H1 (cell line): ENCODE results near the gene C6orf62. TPM values are rescaled to one million over a fixed set of nuclear protein-coding genes. Genes with fewer than 3 reads are reported as not detected.

Experiments used
- CTCF ChIA-PET: fragments of 300-600 bp; sonication (Branson Sonifier 250); formaldehyde crosslinking; loops from one replicate; lab custom pipeline; 2021; ENCODE audit not compliant: partially characterized antibody; lab: Charles Lee
- POLR2A ChIA-PET: fragments of 300-600 bp; sonication (Branson Sonifier 250); formaldehyde crosslinking; loops from one replicate; lab custom pipeline; 2021; ENCODE audit warnings: inconsistent platforms; ENCODE audit not compliant: partially characterized antibody; lab: Charles Lee
- DNase-seq, 2 experiments: peaks; one replicate each; pipeline versions ENCODE4 v3.0.0 to v3.0.0-alpha.2; 2010 to 2022; ENCODE audit warnings: low spot score in 2 of 2, low read depth in 1 of 2, mixed read lengths in 1 of 2
- FAIRE-seq: peaks from 2 replicates; lab custom pipeline; 2011; peaks lifted over from hg19 to GRCh38; lab: Jason Lieb, UNC
- H2AFZ ChIP-seq: 2 replicates; pipeline ENCODE4 v1.8.1; 2012; ENCODE audit warnings: low read length, inconsistent platforms
- H2AK5ac ChIP-seq: 2 replicates; pipeline ENCODE4 v1.6.1; 2013; ENCODE audit warnings: low read depth, low read length
- H2BK120ac ChIP-seq: replicated peaks from 2 replicates; pipeline ENCODE3; 2013; ENCODE audit warnings: low read depth, low read length, inconsistent platforms
- H2BK12ac ChIP-seq: 2 replicates; pipeline ENCODE4 v1.6.1; 2013; ENCODE audit warnings: low read depth, low read length
- H2BK15ac ChIP-seq: 2 replicates; pipeline ENCODE4 v1.6.1; 2013; ENCODE audit warnings: low read length
- H2BK20ac ChIP-seq: 2 replicates; pipeline ENCODE4 v1.6.1; 2013; ENCODE audit warnings: low read length
- H2BK5ac ChIP-seq: 2 replicates; pipeline ENCODE4 v1.6.1; 2013; ENCODE audit warnings: low read depth, low read length
- H3K14ac ChIP-seq: 2 replicates; pipeline ENCODE4 v1.6.1; 2013; ENCODE audit warnings: inconsistent platforms; ENCODE audit not compliant: insufficient read length
- H3K18ac ChIP-seq: 2 replicates; pipeline ENCODE4 v1.6.1; 2013; ENCODE audit warnings: low read length; ENCODE audit errors: extremely low read depth
- H3K23ac ChIP-seq: 2 replicates; pipeline ENCODE4 v1.6.1; 2013; ENCODE audit warnings: inconsistent platforms; ENCODE audit not compliant: insufficient read length
- H3K23me2 ChIP-seq: 2 replicates; pipeline ENCODE4 v1.6.1; 2013; ENCODE audit warnings: low read depth, low read length
- H3K27ac ChIP-seq: 2 replicates; pipeline ENCODE4 v1.6.1; 2011; ENCODE audit warnings: low read depth, low read length, inconsistent platforms
- H3K27me3 ChIP-seq, 4 experiments: replicated peaks in 1 of 4; 1 replicate in 1 of 4; 2 replicates in 3 of 4; pipeline versions ENCODE4 v1.6.1 to v1.8.1; 2011 to 2013; ENCODE audit warnings: low read length in 3 of 4, mild to moderate bottlenecking in 3 of 4, inconsistent platforms in 2 of 4, mixed read lengths in 2 of 4, moderate library complexity in 1 of 4; ENCODE audit not compliant: control insufficient read depth in 3 of 4, insufficient read depth in 3 of 4; ENCODE audit errors: extremely low read depth in 1 of 4
- H3K36me3 ChIP-seq, 4 experiments: 2 replicates each; pipeline versions ENCODE4 v1.6.1 to v1.8.1; 2011 to 2013; ENCODE audit warnings: mild to moderate bottlenecking in 4 of 4, low read length in 3 of 4, moderate library complexity in 2 of 4, control low read depth in 1 of 4, inconsistent platforms in 1 of 4; ENCODE audit not compliant: insufficient read depth in 4 of 4, control insufficient read depth in 2 of 4
- H3K4ac ChIP-seq: replicated peaks from 2 replicates; pipeline ENCODE3; 2013; ENCODE audit warnings: low read length, low read depth, mixed read lengths, inconsistent platforms; ENCODE audit not compliant: insufficient read length
- H3K4me1 ChIP-seq, 4 experiments: replicated peaks in 1 of 4; 1 replicate in 1 of 4; 2 replicates in 3 of 4; pipeline versions ENCODE4 v1.6.1 to v1.8.1; 2011 to 2013; ENCODE audit warnings: low read length in 3 of 4, inconsistent platforms in 2 of 4, mixed read lengths in 1 of 4; ENCODE audit not compliant: insufficient read depth in 4 of 4, control insufficient read depth in 3 of 4
- H3K4me2 ChIP-seq, 2 experiments: 2 replicates each; pipeline versions ENCODE4 v1.6.1 to v1.8.1; 2011 to 2013; ENCODE audit warnings: low read depth in 2 of 2, low read length in 2 of 2, control low read depth in 1 of 2, inconsistent platforms in 1 of 2, mild to moderate bottlenecking in 1 of 2; ENCODE audit not compliant: insufficient read depth in 1 of 2
- H3K4me3 ChIP-seq, 4 experiments: fragments of 200-600, 300-600 bp in 1 of 4; sonication (generic), shearing (Covaris generic), sonication (Bioruptor Twin) in 1 of 4; 2 replicates each; pipeline versions ENCODE4 v1.5.1 to v1.8.1; 2011 to 2016; ENCODE audit warnings: low read length in 4 of 4, low read depth in 3 of 4, control low read depth in 2 of 4, inconsistent platforms in 2 of 4, mild to moderate bottlenecking in 2 of 4, mixed read lengths in 1 of 4, moderate library complexity in 1 of 4; ENCODE audit not compliant: insufficient read depth in 2 of 4; ENCODE audit errors: extremely low read depth in 1 of 4
- H3K56ac ChIP-seq: replicated peaks from 2 replicates; pipeline ENCODE3; 2013; ENCODE audit warnings: low read depth, mild to moderate bottlenecking, mixed read lengths, low read length, inconsistent platforms; ENCODE audit not compliant: insufficient read length
- H3K79me1 ChIP-seq: 2 replicates; pipeline ENCODE4 v1.6.1; 2013; ENCODE audit warnings: low read depth, low read length, control low read depth
- H3K79me2 ChIP-seq, 2 experiments: 2 replicates each; pipeline versions ENCODE4 v1.6.1 to v1.8.1; 2012 to 2013; ENCODE audit warnings: low read length in 2 of 2, mild to moderate bottlenecking in 2 of 2, inconsistent platforms in 1 of 2; ENCODE audit not compliant: insufficient read depth in 2 of 2, control insufficient read depth in 1 of 2
- H3K9ac ChIP-seq, 4 experiments: replicated peaks in 1 of 4; 1 replicate in 1 of 4; 2 replicates in 3 of 4; pipeline versions ENCODE4 v1.6.1 to v1.8.1; 2011 to 2013; ENCODE audit warnings: low read depth in 3 of 4, low read length in 3 of 4, control low read depth in 2 of 4, mild to moderate bottlenecking in 2 of 4, moderate library complexity in 2 of 4, inconsistent platforms in 1 of 4; ENCODE audit errors: extremely low read depth in 1 of 4
- H3K9me3 ChIP-seq, 2 experiments: 2 replicates each; pipeline versions ENCODE4 v1.6.1 to v1.8.1; 2012 to 2013; ENCODE audit warnings: mild to moderate bottlenecking in 2 of 2, moderate library complexity in 2 of 2, control low read depth in 1 of 2, inconsistent platforms in 1 of 2, low read depth in 1 of 2, low read length in 1 of 2, mixed read lengths in 1 of 2; ENCODE audit not compliant: insufficient read depth in 2 of 2
- H4K20me1 ChIP-seq, 2 experiments: replicated peaks in 1 of 2; 2 replicates each; pipeline versions ENCODE3 to v1.8.1; 2011 to 2013; ENCODE audit warnings: inconsistent platforms in 2 of 2, low read length in 2 of 2, mild to moderate bottlenecking in 1 of 2; ENCODE audit not compliant: insufficient read depth in 2 of 2, control insufficient read depth in 1 of 2
- H4K5ac ChIP-seq: 2 replicates; pipeline ENCODE4 v1.6.1; 2013; ENCODE audit warnings: low read length, low read depth, mixed read lengths, inconsistent platforms; ENCODE audit not compliant: insufficient read length
- H4K8ac ChIP-seq: 2 replicates; pipeline ENCODE4 v1.8.0; 2013; ENCODE audit warnings: mild to moderate bottlenecking, moderate library complexity, low read length, inconsistent platforms; ENCODE audit not compliant: insufficient read depth; ENCODE audit errors: extremely low read depth
- H4K91ac ChIP-seq: replicated peaks from 2 replicates; pipeline ENCODE3; 2013; ENCODE audit warnings: low read length, mixed read lengths, inconsistent platforms; ENCODE audit not compliant: insufficient read length
- RBBP5 ChIP-seq: IDR thresholded peaks from 2 replicates; pipeline ENCODE4 v1.7.1; 2012; ENCODE audit warnings: low read depth, mild to moderate bottlenecking, inconsistent platforms, low read length, moderate library complexity, borderline replicate concordance
- WGBS, 2 experiments: shearing (Covaris generic) in 1 of 2; methylation state at CpG; one replicate each; pipeline versions ENCODE4 v1.1.6 to v1.1.7; 2013 to 2015; ENCODE audit warnings: low lambda C conversion rate in 2 of 2, mixed read lengths in 2 of 2, inconsistent platforms in 1 of 2, low coverage in 1 of 2, missing lambda C conversion rate in 1 of 2; ENCODE audit not compliant: insufficient replicate concordance in 2 of 2, insufficient coverage in 1 of 2, insufficient read length in 1 of 2; ENCODE audit errors: extremely low coverage in 1 of 2, missing lambda C conversion rate in 1 of 2; 5-methylcytosine and 5-hydroxymethylcytosine counted together
- polyA plus RNA-seq, 7 experiments: library from polyadenylated mRNA; depleted of rRNA in 3 of 7; stranded (reverse) in 5 of 7; unstranded in 2 of 7; fragments of >200 nt in 5 of 7; fragments of 200-250 nt in 2 of 7; gene quantifications; 1 replicate in 5 of 7; 2 replicates in 1 of 7; 4 replicates in 1 of 7; pipeline versions ENCODE4 v1.2.1 to v1.2.3, GENCODE V29; 2011 to 2013; ENCODE audit warnings: missing spikeins in 2 of 7, mixed read lengths in 2 of 7
- total RNA-seq: library from RNA; stranded (reverse); fragmentation: NEBNext Ultra II Directional; extraction: Animal tissue kit (Norgen Biotek cat#: 25700); gene quantifications from 2 replicates; pipeline ENCODE4 v1.2.1, GENCODE V29; 2021

C6orf62 gene
- total and polyA plus RNA-seq, 2 of the 8 experiments (the other 6 are each of a cell fraction or from before 2014, with no cell fraction given) = 25.6 to 101 TPM

GRCh38 chr6:24662236-24662635 lies 56.7 kb downstream of the C6orf62 start:
- no peak overlapping the region for H3K9ac ChIP-seq
- 94% methylated on average over 10 of the region's 10 CpGs; no CpG with 5 or more reads in 1 of the 2 experiments for WGBS, 2 experiments
- no peak overlapping the region for H2BK15ac ChIP-seq
- H3K56ac ChIP-seq = no peak overlapping the region
- no peak overlapping the region for H3K27ac ChIP-seq
- ChIA-PET POLR2A (interaction anchor here (0.6 to 1.2 kb wide), 4 partner anchors 9 to 63 kb away, joined by 3 read pairs; no protein-coding TSS in a partner anchor), CTCF (interaction anchor here (1.3 kb wide), 1 partner anchor 81 kb away, joined by 3 read pairs; no protein-coding TSS in a partner anchor)
- no peak overlapping the region for H2BK120ac ChIP-seq
- no peaks in the 10 kb centered on the region for H3K9me3 ChIP-seq
- no peak for DNase-seq
- peaks cover 7% of the 10 kb centered on the region for H3K79me1 ChIP-seq
- H3K14ac ChIP-seq = no peak overlapping the region
- no peak overlapping the region for H2AFZ ChIP-seq
- no peak overlapping the region for H2BK20ac ChIP-seq
- peaks cover 0 to 3% of the 10 kb centered on the region in 2 experiments for H4K20me1 ChIP-seq
- TF ChIP-seq RBBP5 = no peak
- H2BK5ac ChIP-seq = no peak overlapping the region
- H3K23me2 ChIP-seq = peaks cover 10% of the 10 kb centered on the region
- H3K18ac ChIP-seq = no peak overlapping the region
- H3K36me3 ChIP-seq = peaks cover 5 to 24% (median 12%) of the 10 kb centered on the region in 4 experiments; a peak in 7 of 8 replicates
- no peak overlapping the region for H4K8ac ChIP-seq
- no peak overlapping the region for H3K4me3 ChIP-seq
- H3K4me1 ChIP-seq = peaks cover 2 to 7% (median 2%) of the 10 kb centered on the region in 4 experiments; a peak in 4 of 7 replicates
- no peaks in the 10 kb centered on the region for H3K27me3 ChIP-seq
- no peak overlapping the region for H2BK12ac ChIP-seq
- FAIRE-seq = no peak
- no peak overlapping the region for H4K5ac ChIP-seq
- H3K23ac ChIP-seq = no peak overlapping the region
- peaks cover 0 to 68% of the 10 kb centered on the region in 2 experiments; a peak in 3 of 4 replicates for H3K79me2 ChIP-seq
- H3K4ac ChIP-seq = no peak overlapping the region
- no peak overlapping the region for H4K91ac ChIP-seq
- no peak overlapping the region for H3K4me2 ChIP-seq
- H2AK5ac ChIP-seq = no peak overlapping the region
